ENCODE data around the gene SPPL2B.

GRCh38 chr19:2339644-2340310 lies 11.3 kb downstream of the SPPL2B start:
- no peak for TF ChIP-seq ATF3 (IDR thresholded peaks at IDR 0.05)
- TF ChIP-seq MAX (IDR thresholded peaks at IDR 0.05): no peak
- TF ChIP-seq CTCF (IDR thresholded peaks at IDR 0.05; ENCODE audit: low read depth, low read length, missing input control): no peak
- TF ChIP-seq GABPA (IDR thresholded peaks at IDR 0.05 in 1 of 2, conservative IDR thresholded peaks at IDR 0.05 in 1 of 2): no peak

All from liver (tissue), 3 donors.